A549 (cell line): ENCODE measurements around the gene SUMO2. TPM values are rescaled to one million over a fixed set of nuclear protein-coding genes. Genes with fewer than 3 reads are reported as not detected.
A peak's percentile ranks its signal among the peaks of the same experiment; 100 is the strongest.

Experiments
- ATAC-seq, 2 experiments: fragments of 200-7000 bp in 1 of 2; fragments of >200 bp in 1 of 2; cut with Nextera tagmentation in 1 of 2; cut with Tn5 transposase in 1 of 2; 3 replicates each; pipeline versions ENCODE4 v1.8.0 to v1.9.1; 2018 to 2020; ENCODE audit warnings: mild to moderate bottlenecking in 1 of 2, moderate library complexity in 1 of 2
- CTCF ChIA-PET: fragments of 300-600 bp; sonication (Branson Sonifier 250); formaldehyde crosslinking; extraction: SDS; loops from one replicate; lab custom pipeline; 2021; ENCODE audit warnings: antibody characterized with exemption, inconsistent platforms; lab: Yijun Ruan, JAX
- POLR2A ChIA-PET: fragments of 350-600 bp; formaldehyde crosslinking; extraction: SDS; loops from one replicate; lab custom pipeline; 2021; ENCODE audit warnings: antibody characterized with exemption, inconsistent platforms; lab: Yijun Ruan, JAX
- DNase-seq, 2 experiments: peaks; one replicate each; pipeline versions ENCODE4 v3.0.0 to v3.0.0-alpha.2; 2011 to 2016; ENCODE audit warnings: low read depth in 1 of 2, low spot score in 1 of 2
- FAIRE-seq: peaks from 2 replicates; lab custom pipeline; 2011; peaks lifted over from hg19 to GRCh38; lab: Jason Lieb, UNC
- H3K27ac ChIP-seq, 2 experiments: fragments of >200 bp; sonication (Bioruptor Twin); formaldehyde crosslinking; 3 replicates each; pipeline ENCODE4 v1.5.1; 2016 to 2017
- H3K4me1 ChIP-seq: fragments of >200 bp; sonication (Bioruptor Twin); formaldehyde crosslinking; 3 replicates; pipeline ENCODE4 v1.6.1; 2016
- H3K4me2 ChIP-seq: fragments of >200 bp; sonication (Bioruptor Twin); formaldehyde crosslinking; 3 replicates; pipeline ENCODE4 v1.6.1; 2016
- H3K4me3 ChIP-seq: fragments of >200 bp; sonication (Bioruptor Twin); formaldehyde crosslinking; 3 replicates; pipeline ENCODE4 v1.5.1; 2016
- H3K9me3 ChIP-seq: fragments of >200 bp; sonication (Bioruptor Twin); formaldehyde crosslinking; 3 replicates; pipeline ENCODE4 v1.6.1; 2016
- BCL3 ChIP-seq: fragments of >200 bp; sonication (Bioruptor Twin); formaldehyde crosslinking; IDR thresholded peaks from 3 replicates; pipeline ENCODE4 v1.6.1; 2016
- BHLHE40 ChIP-seq: IDR thresholded peaks from 2 replicates; pipeline ENCODE4 v1.6.1; 2012; ENCODE audit warnings: low read depth, low read length, inconsistent platforms
- CBX2 ChIP-seq: fragments of 200-600 bp; sonication (generic); IDR thresholded peaks from 2 replicates; pipeline ENCODE4 v1.6.1; 2016; ENCODE audit warnings: low read depth, mild to moderate bottlenecking, borderline replicate concordance
- CBX8 ChIP-seq: fragments of 200-600 bp; sonication (generic); IDR thresholded peaks from 2 replicates; pipeline ENCODE4 v1.6.1; 2016
- CHD2 ChIP-seq: fragments of 150-350 bp; IDR thresholded peaks from 2 replicates; pipeline ENCODE4 v1.6.1; 2014; ENCODE audit warnings: low read length; ENCODE audit not compliant: partially characterized antibody
- CHD4 ChIP-seq: fragments of 200-600 bp; sonication (generic); IDR thresholded peaks from 2 replicates; pipeline ENCODE4 v1.6.1; 2016; ENCODE audit warnings: antibody characterized with exemption, mild to moderate bottlenecking, borderline replicate concordance
- E2F6 ChIP-seq: IDR thresholded peaks from 2 replicates; pipeline ENCODE4 v1.6.1; 2012; ENCODE audit warnings: low read depth, borderline replicate concordance
- EHF ChIP-seq: fragments of 250-450 bp; sonication (Bioruptor Pico); IDR thresholded peaks from 2 replicates; pipeline ENCODE4 v1.5.0; 2020; ENCODE audit warnings: mild to moderate bottlenecking
- ESRRA ChIP-seq: fragments of 150-350 bp; IDR thresholded peaks from 2 replicates; pipeline ENCODE4 v1.6.1; 2014; ENCODE audit warnings: mild to moderate bottlenecking, low read length, borderline replicate concordance
- FOSB ChIP-seq: fragments of 250-450 bp; sonication (Bioruptor Pico); IDR thresholded peaks from 2 replicates; pipeline ENCODE4 v1.5.0; 2020; ENCODE audit warnings: mild to moderate bottlenecking, moderate library complexity
- FOSL2 ChIP-seq, 2 experiments: fragments of 450-650 bp in 1 of 2; fragments of >200 bp in 1 of 2; sonication (Bioruptor Twin) in 1 of 2; formaldehyde crosslinking; IDR thresholded peaks; 2 replicates each; pipeline versions ENCODE4 v1.5.0 to v1.6.1; 2016 to 2020; ENCODE audit warnings: mild to moderate bottlenecking in 1 of 2, moderate library complexity in 1 of 2
- GATA3 ChIP-seq: IDR thresholded peaks from 2 replicates; pipeline ENCODE4 v1.6.1; 2012; ENCODE audit warnings: borderline replicate concordance
- HOXB5 ChIP-seq: fragments of 250-450 bp; sonication (Bioruptor Pico); IDR thresholded peaks from 2 replicates; pipeline ENCODE4 v1.5.0; 2020; ENCODE audit warnings: mild to moderate bottlenecking, moderate library complexity
- JUN ChIP-seq, 2 experiments: fragments of >200 bp; sonication (Bioruptor Twin); formaldehyde crosslinking; IDR thresholded peaks; 2 replicates in 1 of 2; 3 replicates in 1 of 2; pipeline ENCODE4 v1.6.1; 2016 to 2017
- JUNB ChIP-seq: fragments of >200 bp; sonication (Bioruptor Twin); formaldehyde crosslinking; IDR thresholded peaks from 2 replicates; pipeline ENCODE4 v1.6.1; 2016
- MAX ChIP-seq: IDR thresholded peaks from 2 replicates; pipeline ENCODE4 v1.6.1; 2012
- MAZ ChIP-seq: fragments of 150-350 bp; IDR thresholded peaks from 2 replicates; pipeline ENCODE4 v1.6.1; 2014; ENCODE audit warnings: antibody characterized with exemption, low read depth, low read length, borderline replicate concordance
- NFE2L2 ChIP-seq: fragments of 150-350 bp; conservative IDR thresholded peaks from 2 replicates; pipeline ENCODE4 v1.6.1; 2014; ENCODE audit warnings: low read length
- NR3C1 ChIP-seq: fragments of >200 bp; sonication (Bioruptor Twin); formaldehyde crosslinking; IDR thresholded peaks from 3 replicates; pipeline ENCODE4 v1.6.1; 2017
- PBX3 ChIP-seq: IDR thresholded peaks from 2 replicates; pipeline ENCODE4 v1.6.1; 2012
- PHF8 ChIP-seq: fragments of 200-600 bp; sonication (generic); IDR thresholded peaks from 2 replicates; pipeline ENCODE4 v1.6.1; 2016; ENCODE audit warnings: low read depth, mild to moderate bottlenecking, antibody characterized with exemption, moderate library complexity, borderline replicate concordance
- POLR2A ChIP-seq: IDR thresholded peaks from 2 replicates; pipeline ENCODE4 v1.6.1; 2012; ENCODE audit warnings: mild to moderate bottlenecking, low read length
- RARB ChIP-seq: fragments of 250-450 bp; sonication (Bioruptor Pico); IDR thresholded peaks from 2 replicates; pipeline ENCODE4 v1.8.0; 2021; ENCODE audit warnings: mild to moderate bottlenecking, moderate library complexity
- RCOR1 ChIP-seq: fragments of 150-350 bp; IDR thresholded peaks from 2 replicates; pipeline ENCODE4 v1.6.1; 2014; ENCODE audit warnings: antibody characterized with exemption, low read length, low read depth
- REST ChIP-seq: fragments of 200-600 bp; sonication (generic); IDR thresholded peaks from 2 replicates; pipeline ENCODE4 v1.6.1; 2016; ENCODE audit warnings: antibody characterized with exemption, mild to moderate bottlenecking, moderate library complexity
- RFX5 ChIP-seq: fragments of 450-650 bp; IDR thresholded peaks from 2 replicates; pipeline ENCODE4 v1.7.1; 2014; ENCODE audit warnings: antibody characterized with exemption, mild to moderate bottlenecking, moderate library complexity
- SREBF2 ChIP-seq: fragments of 450-650 bp; IDR thresholded peaks from 2 replicates; pipeline ENCODE4 v1.6.1; 2014; ENCODE audit warnings: mild to moderate bottlenecking, moderate library complexity
- TFCP2L1 ChIP-seq: fragments of 250-450 bp; sonication (Bioruptor Pico); IDR thresholded peaks from 2 replicates; pipeline ENCODE4 v1.5.0; 2021; ENCODE audit warnings: mild to moderate bottlenecking
- TP53 ChIP-seq: fragments of 250-450 bp; sonication (Bioruptor Pico); IDR thresholded peaks from 2 replicates; pipeline ENCODE4 v1.5.0; 2021; ENCODE audit warnings: mild to moderate bottlenecking, moderate library complexity
- WGBS: methylation state at CpG from one replicate; pipeline ENCODE4 v1.1.6; 2017; ENCODE audit errors: missing lambda C conversion rate; 5-methylcytosine and 5-hydroxymethylcytosine counted together
- polyA plus RNA-seq, 4 experiments: library from polyadenylated mRNA; depleted of rRNA in 3 of 4; stranded (reverse); fragments of >200 nt; fragmentation: RNase III in 1 of 4; extraction: RNeasy Plus Mini Kit Qiagen cat#74134 plus additional on column Dnase treatment in 1 of 4; gene quantifications; 2 replicates in 3 of 4; 3 replicates in 1 of 4; pipeline ENCODE4 v1.2.3, GENCODE V29; 2011 to 2017

Gene SUMO2
- polyA plus RNA-seq, 2 of the 4 experiments (the other 2 are of a cell fraction) = 525 to 545 TPM

GRCh38 chr17:75154195-75155106 is 28.3 kb downstream of the SUMO2 start, which contains the start of gene JPT1:
TSS of gene JPT1 (minus strand) at chr17:75154512. CDS start at chr17:75154397, 115 bp downstream.
- WGBS = 3% methylated on average over 33 of the region's 67 CpGs
- peak; percentile 85 to 94 for ATAC-seq
- POLR2A ChIA-PET = interaction anchor here (0.7 to 2.3 kb wide), 22 partner anchors 9 to 136 kb away, joined by 3 to 21 read pairs (median 4); partner anchors contain the start of genes NT5C, NUP85, SLC16A5 and SUMO2

More at GRCh38 chr17:75154195-75155106, 28.3 kb downstream of the SUMO2 start, which contains the start of gene JPT1:
- TF ChIP-seq BCL3 = peak; percentile 100
- peak; percentile 30; the same call in 1 of the 2 replicates for TF ChIP-seq GATA3
- no peak for TF ChIP-seq CBX8
- no peak for TF ChIP-seq EHF (CRISPR knock-in tag)
- peak; percentile 68; the same call in 1 of the 2 replicates for TF ChIP-seq CBX2
- 0 out of 2 replicates have a peak, but pooled peaks have one; percentile 8 for TF ChIP-seq NFE2L2
- TF ChIP-seq HOXB5 (CRISPR knock-in tag) = no peak
- TF ChIP-seq FOSL2 (IDR thresholded peaks at IDR 0.05) = no peak
- peak; percentile 16 for TF ChIP-seq FOSL2 (CRISPR knock-in tag; IDR thresholded peaks at IDR 0.05)
- no peak for TF ChIP-seq CHD4
- TF ChIP-seq JUN (IDR thresholded peaks at IDR 0.05) = peak; percentile 93 to 99
- TF ChIP-seq PHF8 = peak; percentile 100
- peak; percentile 70; the same call in 1 of the 2 replicates for TF ChIP-seq E2F6
- no peak for TF ChIP-seq NR3C1
- no peak for TF ChIP-seq FOSB (CRISPR knock-in tag)
- TF ChIP-seq RFX5 = peak; percentile 47; the same call in 1 of the 2 replicates
- 0 out of 2 replicates have a peak, but pooled peaks have one; percentile 14 for TF ChIP-seq ESRRA
- peak; percentile 100 for TF ChIP-seq POLR2A
- 0 out of 2 replicates have a peak, but pooled peaks have one; percentile 41 for TF ChIP-seq MAZ
- peak; percentile 39; the same call in 1 of the 2 replicates for TF ChIP-seq REST
- TF ChIP-seq PBX3 = peak; percentile 96
- TF ChIP-seq MAX = peak; percentile 88
- TF ChIP-seq RCOR1 = no peak
- TF ChIP-seq SREBF2 = no peak
- peak; percentile 90 for TF ChIP-seq TFCP2L1
- peak; percentile 93 for TF ChIP-seq TP53
- TF ChIP-seq CHD2 = peak; percentile 62
- no peak for TF ChIP-seq JUNB
- no peak for TF ChIP-seq BHLHE40
- TF ChIP-seq RARB (CRISPR knock-in tag) = 0 out of 2 replicates have a peak, but pooled peaks have one; percentile 54
- H3K4me1 ChIP-seq = peaks cover 54% of the 10 kb centered on the region
- FAIRE-seq (peak; percentile 59), DNase-seq (peak; percentile 99 to 100)
- peak within 1 kb of the TSS; percentile 85 to 95 for H3K27ac ChIP-seq
- no peaks in the 10 kb centered on the region for H3K9me3 ChIP-seq
- H3K4me2 ChIP-seq = peak within 1 kb of the TSS; percentile 89
- CTCF ChIA-PET = interaction anchor here (0.6 to 3.1 kb wide), 8 partner anchors 10 to 193 kb away, joined by 3 to 14 read pairs (median 4); partner anchors contain the start of gene NT5C
- H3K4me3 ChIP-seq = peak within 1 kb of the TSS; percentile 78
